NCI-H187 (cell line): ENCODE results near the gene UNC93A.
A peak's percentile ranks its signal among the peaks of the same experiment; 100 is the strongest.
"Not testable (repeated sequence)": the region's sequence is repeated elsewhere in the genome, so short reads cannot be mapped to it uniquely, and the experiment has no call there.

Experiments used
- DNase-seq, 2 experiments: peaks; one replicate each; lab custom pipeline; 2025; lab: John Stamatoyannopoulos, UW

The UNC93A gene

GRCh38 chr6:167270499-167271311 is 20.4 kb upstream of the UNC93A start:
- peak; percentile 6 to 34 for DNase-seq

- no peak for DNase-seq
These were observed 19.0 kb upstream of the UNC93A start for GRCh38 chr6:167272151-167272550.

GRCh38 chr6:167272696-167273379 is 18.3 kb upstream of the UNC93A start:
- DNase-seq = no peak

- no peak for DNase-seq
These were observed 16.8 kb upstream of the UNC93A start for GRCh38 chr6:167274270-167274669.

- no peak for DNase-seq
These were observed 16.1 kb upstream of the UNC93A start for GRCh38 chr6:167275001-167275400.

- DNase-seq = no peak
These were observed 15.7 kb upstream of the UNC93A start for GRCh38 chr6:167275436-167275835.

- no peak for DNase-seq
These were observed 14.2 kb upstream of the UNC93A start for GRCh38 chr6:167276772-167277533.

- DNase-seq = not testable (repeated sequence)
These were observed 12.8 kb upstream of the UNC93A start for GRCh38 chr6:167278173-167278940.

GRCh38 chr6:167279766-167280446 is 11.2 kb upstream of the UNC93A start:
- DNase-seq = peak in 1 of 2 experiments; percentile 58

- not testable (repeated sequence) for DNase-seq
These were observed 10.6 kb upstream of the UNC93A start for GRCh38 chr6:167280466-167280865.

- DNase-seq = no peak
These were observed 8.9 kb upstream of the UNC93A start for GRCh38 chr6:167282165-167282564.

GRCh38 chr6:167284565-167284964 is 6.5 kb upstream of the UNC93A start:
- DNase-seq = not testable (repeated sequence)

GRCh38 chr6:167285077-167285770 is 5.9 kb upstream of the UNC93A start:
- no peak for DNase-seq

- no peak for DNase-seq
These were observed 3.5 kb upstream of the UNC93A start for GRCh38 chr6:167287513-167288048.

GRCh38 chr6:167288591-167289225 is 2.4 kb upstream of the UNC93A start:
- DNase-seq = not testable (repeated sequence)

GRCh38 chr6:167289291-167289690 is 1.8 kb upstream of the UNC93A start:
- DNase-seq = not testable (repeated sequence)

- DNase-seq = no peak
These were observed 647 bp downstream of the UNC93A start for GRCh38 chr6:167291623-167292300.

- no peak for DNase-seq
These were observed 1.4 kb downstream of the UNC93A start for GRCh38 chr6:167292301-167293087.
